H1 (cell line): ENCODE results near the gene MBLAC1. TPM values are rescaled to one million over a fixed set of nuclear protein-coding genes. Genes with fewer than 3 reads are reported as not detected.

Source experiments
- CTCF ChIA-PET: fragments of 300-600 bp; sonication (Branson Sonifier 250); formaldehyde crosslinking; loops from one replicate; lab custom pipeline; 2021; ENCODE audit not compliant: partially characterized antibody; lab: Charles Lee
- POLR2A ChIA-PET: fragments of 300-600 bp; sonication (Branson Sonifier 250); formaldehyde crosslinking; loops from one replicate; lab custom pipeline; 2021; ENCODE audit warnings: inconsistent platforms; ENCODE audit not compliant: partially characterized antibody; lab: Charles Lee
- DNase-seq, 2 experiments: peaks; one replicate each; pipeline versions ENCODE4 v3.0.0 to v3.0.0-alpha.2; 2010 to 2022; ENCODE audit warnings: low spot score in 2 of 2, low read depth in 1 of 2, mixed read lengths in 1 of 2
- FAIRE-seq: peaks from 2 replicates; lab custom pipeline; 2011; peaks lifted over from hg19 to GRCh38; lab: Jason Lieb, UNC
- H2AFZ ChIP-seq: 2 replicates; pipeline ENCODE4 v1.8.1; 2012; ENCODE audit warnings: low read length, inconsistent platforms
- H2AK5ac ChIP-seq: 2 replicates; pipeline ENCODE4 v1.6.1; 2013; ENCODE audit warnings: low read depth, low read length
- H2BK120ac ChIP-seq: replicated peaks from 2 replicates; pipeline ENCODE3; 2013; ENCODE audit warnings: low read depth, low read length, inconsistent platforms
- H2BK12ac ChIP-seq: 2 replicates; pipeline ENCODE4 v1.6.1; 2013; ENCODE audit warnings: low read depth, low read length
- H2BK15ac ChIP-seq: 2 replicates; pipeline ENCODE4 v1.6.1; 2013; ENCODE audit warnings: low read length
- H2BK20ac ChIP-seq: 2 replicates; pipeline ENCODE4 v1.6.1; 2013; ENCODE audit warnings: low read length
- H2BK5ac ChIP-seq: 2 replicates; pipeline ENCODE4 v1.6.1; 2013; ENCODE audit warnings: low read depth, low read length
- H3K14ac ChIP-seq: 2 replicates; pipeline ENCODE4 v1.6.1; 2013; ENCODE audit warnings: inconsistent platforms; ENCODE audit not compliant: insufficient read length
- H3K18ac ChIP-seq: 2 replicates; pipeline ENCODE4 v1.6.1; 2013; ENCODE audit warnings: low read length; ENCODE audit errors: extremely low read depth
- H3K23ac ChIP-seq: 2 replicates; pipeline ENCODE4 v1.6.1; 2013; ENCODE audit warnings: inconsistent platforms; ENCODE audit not compliant: insufficient read length
- H3K23me2 ChIP-seq: 2 replicates; pipeline ENCODE4 v1.6.1; 2013; ENCODE audit warnings: low read depth, low read length
- H3K27ac ChIP-seq: 2 replicates; pipeline ENCODE4 v1.6.1; 2011; ENCODE audit warnings: low read depth, low read length, inconsistent platforms
- H3K27me3 ChIP-seq, 4 experiments: replicated peaks in 1 of 4; 1 replicate in 1 of 4; 2 replicates in 3 of 4; pipeline versions ENCODE4 v1.6.1 to v1.8.1; 2011 to 2013; ENCODE audit warnings: low read length in 3 of 4, mild to moderate bottlenecking in 3 of 4, inconsistent platforms in 2 of 4, mixed read lengths in 2 of 4, moderate library complexity in 1 of 4; ENCODE audit not compliant: control insufficient read depth in 3 of 4, insufficient read depth in 3 of 4; ENCODE audit errors: extremely low read depth in 1 of 4
- H3K36me3 ChIP-seq, 4 experiments: 2 replicates each; pipeline versions ENCODE4 v1.6.1 to v1.8.1; 2011 to 2013; ENCODE audit warnings: mild to moderate bottlenecking in 4 of 4, low read length in 3 of 4, moderate library complexity in 2 of 4, control low read depth in 1 of 4, inconsistent platforms in 1 of 4; ENCODE audit not compliant: insufficient read depth in 4 of 4, control insufficient read depth in 2 of 4
- H3K4ac ChIP-seq: replicated peaks from 2 replicates; pipeline ENCODE3; 2013; ENCODE audit warnings: low read length, low read depth, mixed read lengths, inconsistent platforms; ENCODE audit not compliant: insufficient read length
- H3K4me1 ChIP-seq, 4 experiments: replicated peaks in 1 of 4; 1 replicate in 1 of 4; 2 replicates in 3 of 4; pipeline versions ENCODE4 v1.6.1 to v1.8.1; 2011 to 2013; ENCODE audit warnings: low read length in 3 of 4, inconsistent platforms in 2 of 4, mixed read lengths in 1 of 4; ENCODE audit not compliant: insufficient read depth in 4 of 4, control insufficient read depth in 3 of 4
- H3K4me2 ChIP-seq, 2 experiments: 2 replicates each; pipeline versions ENCODE4 v1.6.1 to v1.8.1; 2011 to 2013; ENCODE audit warnings: low read depth in 2 of 2, low read length in 2 of 2, control low read depth in 1 of 2, inconsistent platforms in 1 of 2, mild to moderate bottlenecking in 1 of 2; ENCODE audit not compliant: insufficient read depth in 1 of 2
- H3K4me3 ChIP-seq, 4 experiments: fragments of 200-600, 300-600 bp in 1 of 4; sonication (generic), shearing (Covaris generic), sonication (Bioruptor Twin) in 1 of 4; 2 replicates each; pipeline versions ENCODE4 v1.5.1 to v1.8.1; 2011 to 2016; ENCODE audit warnings: low read length in 4 of 4, low read depth in 3 of 4, control low read depth in 2 of 4, inconsistent platforms in 2 of 4, mild to moderate bottlenecking in 2 of 4, mixed read lengths in 1 of 4, moderate library complexity in 1 of 4; ENCODE audit not compliant: insufficient read depth in 2 of 4; ENCODE audit errors: extremely low read depth in 1 of 4
- H3K56ac ChIP-seq: replicated peaks from 2 replicates; pipeline ENCODE3; 2013; ENCODE audit warnings: low read depth, mild to moderate bottlenecking, mixed read lengths, low read length, inconsistent platforms; ENCODE audit not compliant: insufficient read length
- H3K79me1 ChIP-seq: 2 replicates; pipeline ENCODE4 v1.6.1; 2013; ENCODE audit warnings: low read depth, low read length, control low read depth
- H3K79me2 ChIP-seq, 2 experiments: 2 replicates each; pipeline versions ENCODE4 v1.6.1 to v1.8.1; 2012 to 2013; ENCODE audit warnings: low read length in 2 of 2, mild to moderate bottlenecking in 2 of 2, inconsistent platforms in 1 of 2; ENCODE audit not compliant: insufficient read depth in 2 of 2, control insufficient read depth in 1 of 2
- H3K9ac ChIP-seq, 4 experiments: replicated peaks in 1 of 4; 1 replicate in 1 of 4; 2 replicates in 3 of 4; pipeline versions ENCODE4 v1.6.1 to v1.8.1; 2011 to 2013; ENCODE audit warnings: low read depth in 3 of 4, low read length in 3 of 4, control low read depth in 2 of 4, mild to moderate bottlenecking in 2 of 4, moderate library complexity in 2 of 4, inconsistent platforms in 1 of 4; ENCODE audit errors: extremely low read depth in 1 of 4
- H3K9me3 ChIP-seq, 2 experiments: 2 replicates each; pipeline versions ENCODE4 v1.6.1 to v1.8.1; 2012 to 2013; ENCODE audit warnings: mild to moderate bottlenecking in 2 of 2, moderate library complexity in 2 of 2, control low read depth in 1 of 2, inconsistent platforms in 1 of 2, low read depth in 1 of 2, low read length in 1 of 2, mixed read lengths in 1 of 2; ENCODE audit not compliant: insufficient read depth in 2 of 2
- H4K20me1 ChIP-seq, 2 experiments: replicated peaks in 1 of 2; 2 replicates each; pipeline versions ENCODE3 to v1.8.1; 2011 to 2013; ENCODE audit warnings: inconsistent platforms in 2 of 2, low read length in 2 of 2, mild to moderate bottlenecking in 1 of 2; ENCODE audit not compliant: insufficient read depth in 2 of 2, control insufficient read depth in 1 of 2
- H4K5ac ChIP-seq: 2 replicates; pipeline ENCODE4 v1.6.1; 2013; ENCODE audit warnings: low read length, low read depth, mixed read lengths, inconsistent platforms; ENCODE audit not compliant: insufficient read length
- H4K8ac ChIP-seq: 2 replicates; pipeline ENCODE4 v1.8.0; 2013; ENCODE audit warnings: mild to moderate bottlenecking, moderate library complexity, low read length, inconsistent platforms; ENCODE audit not compliant: insufficient read depth; ENCODE audit errors: extremely low read depth
- H4K91ac ChIP-seq: replicated peaks from 2 replicates; pipeline ENCODE3; 2013; ENCODE audit warnings: low read length, mixed read lengths, inconsistent platforms; ENCODE audit not compliant: insufficient read length
- ATF3 ChIP-seq: IDR thresholded peaks from 2 replicates; pipeline ENCODE4 v1.6.1; 2011; ENCODE audit warnings: low read depth, mild to moderate bottlenecking, low read length; ENCODE audit not compliant: insufficient read depth
- CREB1 ChIP-seq: IDR thresholded peaks from 2 replicates; pipeline ENCODE4 v1.6.1; 2012; ENCODE audit warnings: inconsistent platforms
- POLR2AphosphoS5 ChIP-seq: IDR thresholded peaks from 2 replicates; pipeline ENCODE4 v1.6.1; 2011; ENCODE audit warnings: low read depth, low read length
- SP4 ChIP-seq: IDR thresholded peaks from 2 replicates; pipeline ENCODE4 v1.6.1; 2012; ENCODE audit warnings: low read length, inconsistent platforms
- WGBS, 2 experiments: shearing (Covaris generic) in 1 of 2; methylation state at CpG; one replicate each; pipeline versions ENCODE4 v1.1.6 to v1.1.7; 2013 to 2015; ENCODE audit warnings: low lambda C conversion rate in 2 of 2, mixed read lengths in 2 of 2, inconsistent platforms in 1 of 2, low coverage in 1 of 2, missing lambda C conversion rate in 1 of 2; ENCODE audit not compliant: insufficient replicate concordance in 2 of 2, insufficient coverage in 1 of 2, insufficient read length in 1 of 2; ENCODE audit errors: extremely low coverage in 1 of 2, missing lambda C conversion rate in 1 of 2; 5-methylcytosine and 5-hydroxymethylcytosine counted together
- polyA plus RNA-seq, 7 experiments: library from polyadenylated mRNA; depleted of rRNA in 3 of 7; stranded (reverse) in 5 of 7; unstranded in 2 of 7; fragments of >200 nt in 5 of 7; fragments of 200-250 nt in 2 of 7; gene quantifications; 1 replicate in 5 of 7; 2 replicates in 1 of 7; 4 replicates in 1 of 7; pipeline versions ENCODE4 v1.2.1 to v1.2.3, GENCODE V29; 2011 to 2013; ENCODE audit warnings: missing spikeins in 2 of 7, mixed read lengths in 2 of 7
- total RNA-seq: library from RNA; stranded (reverse); fragmentation: NEBNext Ultra II Directional; extraction: Animal tissue kit (Norgen Biotek cat#: 25700); gene quantifications from 2 replicates; pipeline ENCODE4 v1.2.1, GENCODE V29; 2021
- TF ChIP-seq, protein P1 (sequence below), 3 experiments: IDR thresholded peaks; 1 replicate in 2 of 3; 2 replicates in 1 of 3; pipeline versions ENCODE4 v1.5.1 to v1.6.1; 2011; ENCODE audit warnings: low read length in 3 of 3, mild to moderate bottlenecking in 3 of 3, inconsistent platforms in 2 of 3, low read depth in 1 of 3, moderate library complexity in 1 of 3; ENCODE audit not compliant: insufficient read depth in 1 of 3; ENCODE audit errors: control extremely low read depth in 1 of 3

The MBLAC1 gene
- total and polyA plus RNA-seq, 2 of the 8 experiments (the other 6 are each of a cell fraction or from before 2014, with no cell fraction given) = 1.00 to 1.7 TPM

GRCh38 chr7:100159099-100159623, 32.4 kb downstream of the MBLAC1 start:
- ChIA-PET POLR2A (interaction anchor here (0.8 to 9.9 kb wide), 8 partner anchors 9 to 64 kb away, joined by 3 to 145 read pairs (median 4); partner anchors contain the start of genes AP4M1, GAL3ST4, LAMTOR4 and MBLAC1), CTCF (interaction anchor here (1.0 to 7.9 kb wide), 5 partner anchors 11 to 33 kb away, joined by 3 to 83 read pairs (median 3); partner anchors contain the start of gene LAMTOR4)
- no peaks in the 10 kb centered on the region for H3K27me3 ChIP-seq
- FAIRE-seq = no peak
- no peak overlapping the region for H3K23ac ChIP-seq
- no peak overlapping the region for H2BK5ac ChIP-seq
- no peak overlapping the region for H3K18ac ChIP-seq
- no peak overlapping the region for H3K56ac ChIP-seq
- H4K8ac ChIP-seq = no peak overlapping the region
- H3K9ac ChIP-seq = no peak overlapping the region
- no peak for DNase-seq
- H3K4me1 ChIP-seq = peaks cover 0 to 15% (median 9%) of the 10 kb centered on the region in 4 experiments; a peak in 5 of 7 replicates
- H4K20me1 ChIP-seq = peaks cover 9 to 26% of the 10 kb centered on the region in 2 experiments
- H3K79me2 ChIP-seq = no peaks in the 10 kb centered on the region
- no peak overlapping the region for H3K27ac ChIP-seq
- H3K9me3 ChIP-seq = no peaks in the 10 kb centered on the region
- peaks cover 6% of the 10 kb centered on the region for H3K23me2 ChIP-seq
- 81% methylated on average over 7 of the region's 7 CpGs; no CpG with 5 or more reads in 1 of the 2 experiments for WGBS, 2 experiments
- no peak overlapping the region for H2BK120ac ChIP-seq
- H2BK20ac ChIP-seq = no peak overlapping the region
- peaks cover 6 to 29% (median 16%) of the 10 kb centered on the region in 4 experiments for H3K36me3 ChIP-seq
- H2BK15ac ChIP-seq = no peak overlapping the region
- H3K4me3 ChIP-seq = peak overlapping the region; percentile 57 to 88 (median 80); a peak in 5 of 8 replicates
- H3K79me1 ChIP-seq = no peaks in the 10 kb centered on the region; the same call in 1 of the 2 replicates
- no peak overlapping the region for H3K14ac ChIP-seq
- H2AFZ ChIP-seq = no peak overlapping the region
- H2AK5ac ChIP-seq = no peak overlapping the region
- H3K4ac ChIP-seq = peak overlapping the region; percentile 84
- peak overlapping the region; percentile 11 for H4K5ac ChIP-seq
- H4K91ac ChIP-seq = no peak overlapping the region
- no peak overlapping the region for H2BK12ac ChIP-seq
- peak overlapping the region; percentile 75 to 94; a peak in 2 of 4 replicates for H3K4me2 ChIP-seq
- TF ChIP-seq POLR2AphosphoS5 = no peak
- TF ChIP-seq, protein P1, sequence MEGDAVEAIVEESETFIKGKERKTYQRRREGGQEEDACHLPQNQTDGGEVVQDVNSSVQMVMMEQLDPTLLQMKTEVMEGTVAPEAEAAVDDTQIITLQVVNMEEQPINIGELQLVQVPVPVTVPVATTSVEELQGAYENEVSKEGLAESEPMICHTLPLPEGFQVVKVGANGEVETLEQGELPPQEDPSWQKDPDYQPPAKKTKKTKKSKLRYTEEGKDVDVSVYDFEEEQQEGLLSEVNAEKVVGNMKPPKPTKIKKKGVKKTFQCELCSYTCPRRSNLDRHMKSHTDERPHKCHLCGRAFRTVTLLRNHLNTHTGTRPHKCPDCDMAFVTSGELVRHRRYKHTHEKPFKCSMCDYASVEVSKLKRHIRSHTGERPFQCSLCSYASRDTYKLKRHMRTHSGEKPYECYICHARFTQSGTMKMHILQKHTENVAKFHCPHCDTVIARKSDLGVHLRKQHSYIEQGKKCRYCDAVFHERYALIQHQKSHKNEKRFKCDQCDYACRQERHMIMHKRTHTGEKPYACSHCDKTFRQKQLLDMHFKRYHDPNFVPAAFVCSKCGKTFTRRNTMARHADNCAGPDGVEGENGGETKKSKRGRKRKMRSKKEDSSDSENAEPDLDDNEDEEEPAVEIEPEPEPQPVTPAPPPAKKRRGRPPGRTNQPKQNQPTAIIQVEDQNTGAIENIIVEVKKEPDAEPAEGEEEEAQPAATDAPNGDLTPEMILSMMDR (IDR thresholded peaks at IDR 0.05; ENCODE audit: control extremely low read depth in 1 of 3, insufficient read depth in 1 of 3, low read depth in 1 of 3, low read length in 3 of 3) = peak in 2 of 3 experiments; percentile 22 to 32; a peak in 2 of 4 replicates
- TF ChIP-seq CREB1 = no peak
- TF ChIP-seq SP4 = no peak
- no peak for TF ChIP-seq ATF3
